RPMI7951 (cell line): ENCODE measurements around the gene LDLRAD4. TPM values are rescaled to one million over a fixed set of nuclear protein-coding genes. Genes with fewer than 3 reads are reported as not detected.
"Not testable (repeated sequence)": the region's sequence is repeated elsewhere in the genome, so short reads cannot be mapped to it uniquely, and the experiment has no call there.

ENCODE experiments used
- DNase-seq: peaks from one replicate; pipeline ENCODE4 v3.0.0-alpha.2; 2012; ENCODE audit warnings: low read depth
- total RNA-seq: library from RNA; depleted of rRNA; stranded (reverse); fragments of >200 nt; shearing (Covaris generic); gene quantifications from 2 replicates; pipeline ENCODE4 v1.2.3, GENCODE V29; 2014

The LDLRAD4 gene
- total RNA-seq, 1 experiment from 2014 or later = 0.24 TPM

- no peak for DNase-seq
These were observed 266.6 kb downstream of the LDLRAD4 start for GRCh38 chr18:13485182-13485581.

- DNase-seq = no peak
These were observed 267.0 kb downstream of the LDLRAD4 start for GRCh38 chr18:13485604-13486003.

- DNase-seq = no peak
These were observed 267.7 kb downstream of the LDLRAD4 start for GRCh38 chr18:13486284-13486683.

DNA sequence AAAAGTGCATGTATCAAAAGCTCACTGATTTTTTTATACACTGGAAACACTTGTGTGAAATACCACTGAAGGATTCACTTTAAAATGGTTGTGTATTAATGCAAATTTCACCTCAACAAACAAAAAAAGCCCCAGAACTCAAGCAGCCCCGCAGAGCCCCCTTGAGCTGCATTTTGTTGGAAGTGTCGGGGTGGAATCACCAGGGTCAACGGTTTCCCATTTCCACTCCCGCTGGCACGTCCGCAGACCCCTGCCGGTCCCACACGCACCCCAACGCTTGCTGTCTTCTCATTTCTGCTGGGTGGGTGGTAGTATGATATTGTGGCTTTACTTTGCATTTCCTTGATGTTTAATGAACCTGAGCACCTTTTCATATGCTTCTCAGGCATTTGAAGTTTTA lies 268.1 kb downstream of the LDLRAD4 start:
- no peak for DNase-seq

GRCh38 chr18:13487237-13487636 lies 268.7 kb downstream of the LDLRAD4 start:
- DNase-seq = no peak

DNA sequence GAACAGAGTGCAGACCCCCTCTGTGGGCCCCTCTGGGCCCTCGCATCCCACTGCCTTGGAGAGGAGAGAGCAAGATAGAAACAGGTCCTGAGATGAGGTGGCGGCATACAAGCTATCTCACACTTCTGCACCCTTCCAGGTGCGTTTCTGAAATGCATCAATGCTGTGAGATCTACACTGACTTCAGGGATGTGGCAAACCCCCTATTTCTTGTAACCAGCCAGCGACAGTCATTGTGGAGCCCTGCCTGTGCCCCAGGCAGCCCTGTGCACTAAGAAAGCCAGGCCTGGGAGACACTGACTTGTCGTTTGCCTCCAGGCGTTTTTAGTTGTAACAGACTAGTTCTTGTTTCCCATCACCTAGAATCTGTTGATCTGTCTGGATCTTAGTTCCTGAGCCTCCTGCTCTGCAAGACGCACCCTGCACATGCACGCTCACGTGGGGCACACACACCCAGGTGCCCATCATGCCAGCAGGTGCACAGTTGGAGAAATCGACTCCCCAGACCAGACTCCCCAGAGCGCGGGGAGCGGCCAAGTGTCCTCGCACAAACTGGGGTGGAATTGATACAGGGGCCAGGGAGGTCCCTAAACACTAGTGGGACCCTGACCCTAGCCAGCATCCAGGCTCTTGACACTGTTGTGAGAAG lies 269.8 kb downstream of the LDLRAD4 start:
- no peak for DNase-seq

GRCh38 chr18:13489303-13489702 lies 270.7 kb downstream of the LDLRAD4 start:
- not testable (repeated sequence) for DNase-seq

- no peak for DNase-seq
These were observed 272.6 kb downstream of the LDLRAD4 start for GRCh38 chr18:13491138-13491537.

GRCh38 chr18:13492314-13492713 lies 273.8 kb downstream of the LDLRAD4 start:
- no peak for DNase-seq

DNA sequence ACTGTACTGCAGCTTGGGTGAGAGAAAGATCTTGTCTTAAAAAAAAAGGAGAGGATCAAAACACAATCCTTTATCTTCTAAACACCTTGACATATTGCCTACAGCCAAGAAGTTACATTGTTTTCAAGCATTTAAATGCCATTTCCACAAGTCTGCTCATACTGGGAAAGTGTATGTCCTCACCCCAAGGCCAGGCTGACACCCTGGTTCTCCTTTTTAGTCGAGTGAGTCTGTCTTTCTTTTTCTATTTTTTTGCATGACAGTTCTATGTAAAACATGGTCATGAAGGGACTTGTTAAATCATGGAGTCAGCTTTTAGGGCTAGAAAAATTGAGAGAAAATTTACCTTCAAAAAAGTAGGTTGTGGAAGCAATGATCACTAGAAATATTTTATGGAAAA lies 274.5 kb downstream of the LDLRAD4 start:
- DNase-seq = no peak

DNA sequence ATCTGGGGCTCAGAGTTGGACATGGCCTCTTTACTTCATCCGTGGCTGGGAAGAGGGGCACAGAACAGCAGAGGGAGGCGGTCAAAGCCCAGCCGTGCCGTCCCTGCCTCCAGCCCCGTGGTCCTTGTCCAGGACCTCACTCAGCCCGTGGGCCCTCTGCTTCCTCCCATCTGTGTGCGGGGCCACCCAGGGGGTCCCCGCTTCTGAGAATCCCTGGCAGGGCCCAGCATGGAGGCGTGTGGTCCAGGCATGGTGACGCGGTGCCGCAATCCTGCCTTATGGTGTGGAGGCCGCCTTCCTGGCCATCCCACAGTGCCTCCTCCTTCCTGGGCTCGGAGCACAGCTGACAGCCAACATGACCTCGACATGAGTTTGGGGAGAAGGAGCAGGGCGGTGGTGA lies 275.2 kb downstream of the LDLRAD4 start:
- DNase-seq = no peak

DNA sequence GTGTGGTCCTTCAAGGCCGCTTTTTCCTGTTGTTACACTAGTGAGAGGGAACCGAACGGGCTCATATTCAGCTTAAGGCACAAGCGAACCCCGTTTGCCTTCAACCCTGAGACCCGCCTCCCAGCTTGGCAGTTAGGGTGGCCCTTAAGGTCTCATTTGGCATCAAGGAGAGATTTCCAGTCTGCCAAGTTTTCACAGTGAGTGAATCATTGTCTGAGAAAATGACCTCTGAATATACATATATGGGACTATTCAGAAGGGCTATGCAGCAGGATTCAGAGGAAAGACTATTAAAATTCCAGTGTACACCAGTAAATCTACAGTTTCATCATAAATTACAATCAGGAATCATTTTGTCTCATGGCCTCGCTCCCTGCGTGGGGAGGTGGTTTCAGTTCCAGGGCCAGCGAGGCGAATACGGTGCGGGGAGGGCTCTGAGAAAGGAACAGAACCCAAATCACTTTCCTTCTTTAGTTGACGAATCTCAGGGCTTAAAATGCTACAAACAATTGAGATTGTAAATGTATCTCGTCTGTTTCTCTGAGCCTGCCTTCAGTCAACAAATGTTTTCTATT lies 276.4 kb downstream of the LDLRAD4 start:
- DNase-seq = no peak

DNA sequence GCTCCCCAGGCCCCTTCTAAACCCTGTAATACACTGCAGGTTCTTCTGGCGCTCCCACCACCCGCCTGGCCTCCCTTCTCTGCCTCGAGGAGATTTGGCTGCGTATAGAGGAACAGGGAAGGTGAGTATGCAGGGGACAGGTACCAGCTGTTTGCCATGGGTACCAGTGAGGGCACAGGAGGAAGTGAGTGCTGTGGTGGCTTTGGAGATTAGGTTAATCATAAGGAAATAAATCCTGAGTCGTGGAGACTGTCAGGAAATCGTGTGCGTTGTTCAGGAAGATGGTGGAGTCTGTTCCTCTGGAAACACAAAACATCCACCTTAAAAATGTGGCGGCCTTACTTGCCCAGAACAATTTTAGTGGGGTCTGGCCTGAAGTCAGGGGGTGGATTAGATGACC lies 277.4 kb downstream of the LDLRAD4 start:
- DNase-seq = no peak

- DNase-seq = no peak
These were observed 278.2 kb downstream of the LDLRAD4 start for GRCh38 chr18:13496691-13497281.

DNA sequence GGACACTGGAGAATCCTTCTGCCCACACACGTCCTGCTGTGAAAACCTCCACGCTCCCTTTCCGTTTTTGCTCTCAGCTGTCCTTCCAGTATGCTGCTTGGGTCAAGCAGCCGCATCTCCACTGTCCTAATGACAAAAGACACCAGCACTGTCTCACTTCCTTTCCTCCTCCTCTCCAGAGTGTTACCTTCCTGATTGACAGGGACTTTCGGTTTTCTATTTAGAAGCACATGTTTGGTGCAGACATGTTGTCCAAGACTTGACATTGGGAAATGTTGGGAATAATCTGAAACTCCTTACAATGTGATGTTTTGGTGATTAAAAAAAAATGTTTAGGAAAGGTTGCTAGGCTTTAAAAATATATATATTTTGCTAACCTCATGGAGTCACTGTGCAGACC lies 281.2 kb downstream of the LDLRAD4 start:
- no peak for DNase-seq

GRCh38 chr18:13500227-13500865 lies 281.8 kb downstream of the LDLRAD4 start:
- DNase-seq = peak; percentile 24

- DNase-seq = peak; percentile 7
These were observed 282.4 kb downstream of the LDLRAD4 start for GRCh38 chr18:13500869-13501542.

DNA sequence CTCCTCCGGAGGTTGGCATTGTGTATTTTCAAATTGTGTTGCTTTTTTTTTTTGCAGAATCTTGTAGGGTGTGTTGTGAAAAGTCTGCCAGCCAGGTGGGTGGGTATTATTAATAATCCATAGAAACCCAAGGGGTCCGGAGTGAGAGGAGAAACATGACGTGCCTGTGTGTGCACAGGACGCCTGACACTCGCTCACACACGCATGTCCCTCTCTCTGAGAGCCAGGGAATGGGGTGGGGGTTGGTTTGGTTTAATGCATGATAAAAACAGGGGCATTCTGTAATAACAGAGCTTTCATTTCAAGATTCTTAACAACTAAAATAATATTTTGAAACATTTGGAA lies 283.0 kb downstream of the LDLRAD4 start:
- DNase-seq = no peak

- no peak for DNase-seq
These were observed 283.3 kb downstream of the LDLRAD4 start for GRCh38 chr18:13501891-13502290.

DNA sequence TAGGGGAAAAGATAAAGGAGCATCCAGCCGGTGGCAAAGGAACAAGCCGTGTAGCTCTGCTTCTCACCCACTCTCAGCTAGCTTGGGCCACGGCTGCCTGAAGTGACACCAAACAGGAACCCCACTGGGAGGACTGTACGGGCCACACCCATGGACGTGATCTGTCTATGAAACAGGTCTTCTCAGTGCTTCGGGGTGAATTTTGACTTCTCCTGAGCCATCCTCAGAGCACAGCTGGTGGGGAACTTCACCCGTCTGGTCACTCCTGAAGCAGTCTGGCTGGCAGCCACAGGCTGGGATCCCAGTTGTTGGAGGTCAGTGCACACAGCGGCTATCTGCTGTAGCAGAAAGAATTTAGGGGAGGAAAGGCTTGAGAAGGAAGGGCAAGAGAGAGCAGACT lies 284.0 kb downstream of the LDLRAD4 start:
- DNase-seq = no peak

DNA sequence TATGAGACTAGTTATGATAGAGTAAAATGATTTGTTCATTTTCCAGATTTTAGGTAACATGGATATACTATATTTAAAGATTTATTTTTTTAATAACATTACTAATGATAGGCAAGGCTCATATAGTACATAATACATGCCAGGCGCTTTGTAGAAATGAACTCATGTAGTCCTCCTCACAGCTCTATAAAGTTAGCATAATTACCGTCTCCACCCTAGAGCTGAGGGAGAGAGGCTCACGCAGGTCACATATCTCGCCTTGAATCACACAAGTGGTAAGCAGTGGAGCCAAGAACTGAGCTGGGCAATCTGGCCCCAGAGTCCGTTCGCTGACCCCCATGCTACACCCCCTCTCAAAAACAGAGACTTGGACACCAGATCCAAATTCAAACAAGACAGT lies 285.3 kb downstream of the LDLRAD4 start:
- DNase-seq = no peak

GRCh38 chr18:13505780-13506345 lies 287.3 kb downstream of the LDLRAD4 start:
- no peak for DNase-seq
